Measurements from ENCODE around the gene ZNF14. TPM values are rescaled to one million over a fixed set of nuclear protein-coding genes. Genes with fewer than 3 reads are reported as not detected.

Gene ZNF14
- total RNA-seq, 1 donor from 2014 or later = 4.8 TPM

DNA sequence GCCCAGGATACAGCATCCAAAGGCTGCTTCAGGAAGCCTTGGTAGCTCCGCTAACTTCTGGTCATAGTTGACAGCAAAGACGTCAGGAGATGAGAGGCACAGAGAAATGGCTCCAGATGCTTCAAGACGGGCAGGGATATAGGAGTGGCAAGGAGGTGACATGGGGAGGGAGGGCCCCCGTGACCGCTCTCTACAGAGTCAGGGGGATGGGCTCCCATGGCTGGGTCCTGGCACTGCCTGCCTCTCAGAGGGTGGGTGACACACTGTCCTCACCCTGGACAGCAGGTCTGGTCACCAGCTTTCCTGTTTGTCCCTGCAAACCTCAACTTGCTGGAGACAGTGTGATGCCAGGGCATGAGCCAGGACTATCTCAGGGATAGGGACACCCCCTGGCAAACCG lies 10.3 kb upstream of the ZNF14 start:
- TF ChIP-seq, protein P1, sequence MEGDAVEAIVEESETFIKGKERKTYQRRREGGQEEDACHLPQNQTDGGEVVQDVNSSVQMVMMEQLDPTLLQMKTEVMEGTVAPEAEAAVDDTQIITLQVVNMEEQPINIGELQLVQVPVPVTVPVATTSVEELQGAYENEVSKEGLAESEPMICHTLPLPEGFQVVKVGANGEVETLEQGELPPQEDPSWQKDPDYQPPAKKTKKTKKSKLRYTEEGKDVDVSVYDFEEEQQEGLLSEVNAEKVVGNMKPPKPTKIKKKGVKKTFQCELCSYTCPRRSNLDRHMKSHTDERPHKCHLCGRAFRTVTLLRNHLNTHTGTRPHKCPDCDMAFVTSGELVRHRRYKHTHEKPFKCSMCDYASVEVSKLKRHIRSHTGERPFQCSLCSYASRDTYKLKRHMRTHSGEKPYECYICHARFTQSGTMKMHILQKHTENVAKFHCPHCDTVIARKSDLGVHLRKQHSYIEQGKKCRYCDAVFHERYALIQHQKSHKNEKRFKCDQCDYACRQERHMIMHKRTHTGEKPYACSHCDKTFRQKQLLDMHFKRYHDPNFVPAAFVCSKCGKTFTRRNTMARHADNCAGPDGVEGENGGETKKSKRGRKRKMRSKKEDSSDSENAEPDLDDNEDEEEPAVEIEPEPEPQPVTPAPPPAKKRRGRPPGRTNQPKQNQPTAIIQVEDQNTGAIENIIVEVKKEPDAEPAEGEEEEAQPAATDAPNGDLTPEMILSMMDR (IDR thresholded peaks at IDR 0.05) = no peak
- intact Hi-C loops (cut with DNase I) = no loop called here
- no peaks in the 10 kb centered on the region for H3K27me3 ChIP-seq
- no peak overlapping the region for H3K4me3 ChIP-seq
- no peak for DNase-seq (ENCODE audit: low spot score in 2 of 2)
- H3K36me3 ChIP-seq = no peaks in the 10 kb centered on the region
- no peaks in the 10 kb centered on the region for H3K4me1 ChIP-seq
- no peak overlapping the region for H3K27ac ChIP-seq
- H3K9me3 ChIP-seq = no peaks in the 10 kb centered on the region

GRCh38 chr19:19742773-19743172 lies 9.9 kb upstream of the ZNF14 start:
- no peak for DNase-seq (ENCODE audit: low spot score in 2 of 2)

DNA sequence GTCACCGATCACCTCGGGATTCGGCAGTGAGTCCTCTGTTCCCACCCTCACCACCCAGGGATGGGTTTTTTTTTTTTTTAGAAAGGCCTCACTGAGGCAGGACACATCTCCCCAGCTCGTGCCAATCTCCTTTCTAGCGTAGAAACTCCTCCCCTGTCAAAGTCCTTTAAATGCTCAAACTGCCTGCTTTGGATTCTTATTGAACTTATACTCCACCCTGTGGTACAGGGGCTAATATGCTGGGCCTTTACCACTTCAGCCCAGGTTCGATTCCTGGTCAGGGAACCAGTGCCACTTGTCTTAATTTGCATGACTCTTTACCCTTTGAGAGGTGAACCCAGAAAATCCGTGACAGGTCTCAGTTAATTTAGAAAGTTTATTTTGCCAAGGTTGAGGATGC lies 8.3 kb upstream of the ZNF14 start:
- Histone ChIP-seq H3K4me3 (no peak overlapping the region), H3K36me3 (no peaks in the 10 kb centered on the region), H3K27ac (no peak overlapping the region), H3K27me3 (no peaks in the 10 kb centered on the region), H3K4me1 (no peaks in the 10 kb centered on the region), H3K9me3 (no peaks in the 10 kb centered on the region)
- intact Hi-C loops (cut with DNase I) = no loop called here
- no peak for DNase-seq (ENCODE audit: low spot score in 2 of 2)
- TF ChIP-seq, protein P1 (IDR thresholded peaks at IDR 0.05) = no peak

More at GRCh38 chr19:19742773-19743172, 9.9 kb upstream of the ZNF14 start:
- intact Hi-C loops (cut with DNase I) = no loop called here
- H3K4me1 ChIP-seq = no peaks in the 10 kb centered on the region
- no peak overlapping the region for H3K27ac ChIP-seq
- no peaks in the 10 kb centered on the region for H3K36me3 ChIP-seq
- no peaks in the 10 kb centered on the region for H3K27me3 ChIP-seq
- no peak overlapping the region for H3K4me3 ChIP-seq
- no peaks in the 10 kb centered on the region for H3K9me3 ChIP-seq
- TF ChIP-seq, protein P1 (IDR thresholded peaks at IDR 0.05) = no peak

GRCh38 chr19:19740755-19741154 lies 7.8 kb upstream of the ZNF14 start:
- no peaks in the 10 kb centered on the region for H3K27me3 ChIP-seq
- no peaks in the 10 kb centered on the region for H3K9me3 ChIP-seq
- H3K4me3 ChIP-seq = no peak overlapping the region
- intact Hi-C loops (cut with DNase I) = no loop called here
- DNase-seq (ENCODE audit: low spot score in 2 of 2) = no peak
- TF ChIP-seq, protein P1 (IDR thresholded peaks at IDR 0.05) = no peak
- H3K36me3 ChIP-seq = no peaks in the 10 kb centered on the region
- no peak overlapping the region for H3K27ac ChIP-seq
- no peaks in the 10 kb centered on the region for H3K4me1 ChIP-seq

GRCh38 chr19:19738564-19738963 lies 5.7 kb upstream of the ZNF14 start:
- H3K27me3 ChIP-seq = no peaks in the 10 kb centered on the region
- H3K9me3 ChIP-seq = no peaks in the 10 kb centered on the region
- TF ChIP-seq, protein P1 (IDR thresholded peaks at IDR 0.05) = no peak
- H3K36me3 ChIP-seq = no peaks in the 10 kb centered on the region
- H3K4me1 ChIP-seq = no peaks in the 10 kb centered on the region
- DNase-seq (ENCODE audit: low spot score in 2 of 2) = no peak
- H3K27ac ChIP-seq = no peak overlapping the region
- intact Hi-C loops (cut with DNase I) = no loop called here
- H3K4me3 ChIP-seq = no peak overlapping the region

Measured in ascending aorta (tissue), 2 donors.